SK-N-SH (cell line): ENCODE data around the gene LRRC8E. TPM values are rescaled to one million over a fixed set of nuclear protein-coding genes. Genes with fewer than 3 reads are reported as not detected.

Experiments used
- CTCF ChIA-PET: fragments of 300-600, 350-600 bp; formaldehyde crosslinking; extraction: SDS; loops from one replicate; lab custom pipeline; 2021; lab: Yijun Ruan, JAX
- POLR2A ChIA-PET: fragments of 350-600 bp; sonication (Branson Sonifier 250); formaldehyde crosslinking; extraction: SDS; loops from one replicate; lab custom pipeline; 2020; ENCODE audit warnings: antibody characterized with exemption, inconsistent platforms; lab: Yijun Ruan, JAX
- DNase-seq: peaks from one replicate; pipeline ENCODE4 v3.0.0; 2012
- H2AFZ ChIP-seq: fragments of 200-600 bp; sonication (generic); 2 replicates; pipeline ENCODE4 v1.8.1; 2016; ENCODE audit warnings: antibody characterized with exemption, mild to moderate bottlenecking, low read depth
- H3F3A ChIP-seq: fragments of 200-600 bp; sonication (generic); replicated peaks from 2 replicates; pipeline ENCODE3; 2016; ENCODE audit warnings: antibody characterized with exemption, mild to moderate bottlenecking; ENCODE audit not compliant: insufficient read depth
- H3K27ac ChIP-seq, 2 experiments: fragments of 200-500 bp in 1 of 2; fragments of 200-600 bp in 1 of 2; sonication (Bioruptor generic) in 1 of 2; sonication (generic), shearing (Covaris generic) in 1 of 2; 2 replicates each; pipeline versions ENCODE4 v1.5.1 to v1.6.1; 2014 to 2016; ENCODE audit warnings: low read depth in 2 of 2, inconsistent platforms in 1 of 2, low read length in 1 of 2, mild to moderate bottlenecking in 1 of 2, mixed read lengths in 1 of 2
- H3K27me3 ChIP-seq: fragments of 200-600 bp; sonication (generic), shearing (Covaris generic); 2 replicates; pipeline ENCODE4 v1.6.1; 2016; ENCODE audit warnings: mixed run types; ENCODE audit not compliant: insufficient read depth
- H3K36me3 ChIP-seq, 2 experiments: fragments of 200-500 bp in 1 of 2; fragments of 200-600 bp in 1 of 2; sonication (Bioruptor generic) in 1 of 2; sonication (generic) in 1 of 2; replicated peaks in 1 of 2; 2 replicates each; pipeline versions ENCODE3 to v1.5.1; 2014 to 2016; ENCODE audit warnings: low read length in 1 of 2, mild to moderate bottlenecking in 1 of 2; ENCODE audit not compliant: insufficient read depth in 2 of 2, control insufficient read depth in 1 of 2
- H3K4me1 ChIP-seq, 2 experiments: fragments of 200-500 bp in 1 of 2; fragments of 200-600 bp in 1 of 2; sonication (Bioruptor generic) in 1 of 2; sonication (generic), shearing (Covaris generic) in 1 of 2; 2 replicates each; pipeline versions ENCODE4 v1.5.1 to v1.6.1; 2014 to 2016; ENCODE audit warnings: low read depth in 1 of 2, low read length in 1 of 2, mixed run types in 1 of 2; ENCODE audit not compliant: insufficient read depth in 2 of 2, control insufficient read depth in 1 of 2
- H3K4me2 ChIP-seq: fragments of 200-600 bp; sonication (generic), shearing (Covaris generic); 2 replicates; pipeline ENCODE4 v1.6.1; 2017; ENCODE audit warnings: mixed run types
- H3K4me3 ChIP-seq, 2 experiments: fragments of 200-500 bp in 1 of 2; fragments of 200-600 bp in 1 of 2; sonication (Bioruptor generic) in 1 of 2; sonication (generic), shearing (Covaris generic) in 1 of 2; 2 replicates each; pipeline versions ENCODE4 v1.5.1 to v1.8.1; 2014 to 2016; ENCODE audit warnings: low read depth in 2 of 2, inconsistent platforms in 1 of 2, low read length in 1 of 2, mild to moderate bottlenecking in 1 of 2, mixed read lengths in 1 of 2, moderate library complexity in 1 of 2
- H3K79me2 ChIP-seq: fragments of 200-600 bp; sonication (generic); 2 replicates; pipeline ENCODE4 v1.8.1; 2017; ENCODE audit warnings: mild to moderate bottlenecking; ENCODE audit not compliant: insufficient read depth
- H3K9ac ChIP-seq: fragments of 200-600 bp; sonication (generic); 2 replicates; pipeline ENCODE4 v1.6.1; 2017; ENCODE audit warnings: mixed run types
- H3K9me2 ChIP-seq: fragments of 200-600 bp; sonication (generic); 2 replicates; pipeline ENCODE4 v1.6.1; 2017; ENCODE audit warnings: mixed run types
- H3K9me3 ChIP-seq: fragments of 200-600 bp; sonication (generic); 2 replicates; pipeline ENCODE4 v1.6.1; 2017; ENCODE audit warnings: mixed run types, mild to moderate bottlenecking, moderate library complexity
- H4K20me1 ChIP-seq: fragments of 200-600 bp; sonication (generic); 2 replicates; pipeline ENCODE4 v1.6.1; 2017; ENCODE audit warnings: mild to moderate bottlenecking, mixed run types; ENCODE audit not compliant: insufficient read depth
- CHD2 ChIP-seq: fragments of 150-350 bp; IDR thresholded peaks from 2 replicates; pipeline ENCODE4 v1.6.1; 2018; ENCODE audit warnings: low read length; ENCODE audit not compliant: partially characterized antibody
- EP300 ChIP-seq, 2 experiments: IDR thresholded peaks; 2 replicates each; pipeline versions ENCODE4 v1.4.0 to v1.6.1; 2012; ENCODE audit warnings: borderline replicate concordance in 1 of 2, low read depth in 1 of 2, low read length in 1 of 2
- FOXJ3 ChIP-seq: sonication (generic); formaldehyde crosslinking; IDR thresholded peaks from 2 replicates; pipeline ENCODE4 v1.5.1; 2020; ENCODE audit warnings: mild to moderate bottlenecking, missing genetic modification reagents
- FOXM1 ChIP-seq: IDR thresholded peaks from 2 replicates; pipeline ENCODE4 v1.4.0; 2012; ENCODE audit warnings: low read depth, mild to moderate bottlenecking
- GABPA ChIP-seq: IDR thresholded peaks from 2 replicates; pipeline ENCODE4 v1.4.0; 2012; ENCODE audit warnings: low read depth, mild to moderate bottlenecking
- JUND ChIP-seq: IDR thresholded peaks from 2 replicates; pipeline ENCODE4 v1.4.0; 2012
- NFIC ChIP-seq: IDR thresholded peaks from 2 replicates; pipeline ENCODE4 v1.4.0; 2012; ENCODE audit warnings: borderline replicate concordance
- RFX5 ChIP-seq: IDR thresholded peaks from 2 replicates; pipeline ENCODE4 v1.6.1; 2012; ENCODE audit warnings: mild to moderate bottlenecking, improper control_type of control experiment, low read length
- SMC3 ChIP-seq: IDR thresholded peaks from 2 replicates; pipeline ENCODE4 v1.6.1; 2012; ENCODE audit warnings: low read depth, low read length, improper control_type of control experiment
- TEAD4 ChIP-seq: IDR thresholded peaks from 2 replicates; pipeline ENCODE4 v1.4.0; 2012; ENCODE audit warnings: mild to moderate bottlenecking, borderline replicate concordance; ENCODE audit not compliant: insufficient read depth
- WGBS: methylation state at CpG from one replicate; pipeline ENCODE4 v1.1.6; 2017; ENCODE audit warnings: low lambda C conversion rate; 5-methylcytosine and 5-hydroxymethylcytosine counted together
- polyA plus RNA-seq, 3 experiments: library from polyadenylated mRNA; depleted of rRNA; stranded (reverse); fragments of >200 nt; gene quantifications; 2 replicates each; pipeline ENCODE4 v1.2.3, GENCODE V29; 2012
- TF ChIP-seq, protein P1 (sequence below): IDR thresholded peaks from 2 replicates; pipeline ENCODE4 v1.4.0; 2012; ENCODE audit warnings: low read depth, borderline replicate concordance
- TF ChIP-seq, protein P2 (sequence below): fragments of 150-350 bp; IDR thresholded peaks from 2 replicates; pipeline ENCODE4 v1.6.1; 2017; ENCODE audit warnings: antibody characterized with exemption, low read length, low read depth, borderline replicate concordance

Gene LRRC8E
- polyA plus RNA-seq, 1 of the 3 experiments (the other 2 are of a cell fraction): 0.02 TPM

DNA sequence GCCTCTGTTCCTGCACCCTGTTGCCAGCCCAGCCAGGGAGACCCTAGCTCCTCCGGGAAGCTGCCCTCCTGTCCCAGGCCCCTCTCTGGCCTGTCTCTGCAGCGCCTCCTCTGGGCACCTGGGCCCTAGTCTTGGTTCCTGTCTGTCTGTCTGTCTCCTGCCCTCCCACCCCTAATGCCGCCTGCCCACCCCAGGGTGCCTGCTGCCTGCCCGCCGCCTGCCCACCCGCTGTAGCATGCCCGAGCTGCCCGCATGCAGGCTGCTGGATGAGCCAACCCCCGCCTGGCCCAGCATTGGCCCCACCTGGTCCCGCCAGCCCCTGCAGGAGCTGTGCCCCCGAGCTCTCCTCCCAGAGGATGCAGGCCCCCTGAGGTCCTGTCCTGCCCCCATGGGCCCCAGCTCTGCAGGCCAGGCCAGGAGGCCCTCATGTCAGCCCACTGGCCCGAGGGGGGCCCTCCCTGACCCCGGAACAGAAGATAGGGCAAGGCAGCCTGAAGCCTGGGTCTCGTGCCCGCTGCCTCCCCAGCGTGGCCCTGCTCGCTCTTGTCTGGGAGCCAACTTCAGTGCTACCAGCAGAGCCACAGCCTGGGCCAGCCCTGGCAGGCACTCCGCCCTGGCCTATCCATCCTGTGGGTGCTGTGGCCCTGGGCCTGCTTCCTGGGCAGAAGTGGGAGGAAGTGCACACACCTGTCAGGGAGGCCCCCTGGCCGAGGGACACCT is 20.6 kb downstream of the LRRC8E start (continued):
- TF ChIP-seq FOXM1: no peak
- TF ChIP-seq, protein P1, sequence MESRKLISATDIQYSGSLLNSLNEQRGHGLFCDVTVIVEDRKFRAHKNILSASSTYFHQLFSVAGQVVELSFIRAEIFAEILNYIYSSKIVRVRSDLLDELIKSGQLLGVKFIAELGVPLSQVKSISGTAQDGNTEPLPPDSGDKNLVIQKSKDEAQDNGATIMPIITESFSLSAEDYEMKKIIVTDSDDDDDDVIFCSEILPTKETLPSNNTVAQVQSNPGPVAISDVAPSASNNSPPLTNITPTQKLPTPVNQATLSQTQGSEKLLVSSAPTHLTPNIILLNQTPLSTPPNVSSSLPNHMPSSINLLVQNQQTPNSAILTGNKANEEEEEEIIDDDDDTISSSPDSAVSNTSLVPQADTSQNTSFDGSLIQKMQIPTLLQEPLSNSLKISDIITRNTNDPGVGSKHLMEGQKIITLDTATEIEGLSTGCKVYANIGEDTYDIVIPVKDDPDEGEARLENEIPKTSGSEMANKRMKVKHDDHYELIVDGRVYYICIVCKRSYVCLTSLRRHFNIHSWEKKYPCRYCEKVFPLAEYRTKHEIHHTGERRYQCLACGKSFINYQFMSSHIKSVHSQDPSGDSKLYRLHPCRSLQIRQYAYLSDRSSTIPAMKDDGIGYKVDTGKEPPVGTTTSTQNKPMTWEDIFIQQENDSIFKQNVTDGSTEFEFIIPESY: no peak
- TF ChIP-seq, protein P2, sequence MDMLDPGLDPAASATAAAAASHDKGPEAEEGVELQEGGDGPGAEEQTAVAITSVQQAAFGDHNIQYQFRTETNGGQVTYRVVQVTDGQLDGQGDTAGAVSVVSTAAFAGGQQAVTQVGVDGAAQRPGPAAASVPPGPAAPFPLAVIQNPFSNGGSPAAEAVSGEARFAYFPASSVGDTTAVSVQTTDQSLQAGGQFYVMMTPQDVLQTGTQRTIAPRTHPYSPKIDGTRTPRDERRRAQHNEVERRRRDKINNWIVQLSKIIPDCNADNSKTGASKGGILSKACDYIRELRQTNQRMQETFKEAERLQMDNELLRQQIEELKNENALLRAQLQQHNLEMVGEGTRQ: no peak
- TF ChIP-seq TEAD4: no peak
- no peak for TF ChIP-seq EP300 (IDR thresholded peaks at IDR 0.05; ENCODE audit: borderline replicate concordance in 1 of 2, low read depth in 1 of 2, low read length in 1 of 2)
- TF ChIP-seq RFX5: no peak
- no peak for TF ChIP-seq CHD2

DNA sequence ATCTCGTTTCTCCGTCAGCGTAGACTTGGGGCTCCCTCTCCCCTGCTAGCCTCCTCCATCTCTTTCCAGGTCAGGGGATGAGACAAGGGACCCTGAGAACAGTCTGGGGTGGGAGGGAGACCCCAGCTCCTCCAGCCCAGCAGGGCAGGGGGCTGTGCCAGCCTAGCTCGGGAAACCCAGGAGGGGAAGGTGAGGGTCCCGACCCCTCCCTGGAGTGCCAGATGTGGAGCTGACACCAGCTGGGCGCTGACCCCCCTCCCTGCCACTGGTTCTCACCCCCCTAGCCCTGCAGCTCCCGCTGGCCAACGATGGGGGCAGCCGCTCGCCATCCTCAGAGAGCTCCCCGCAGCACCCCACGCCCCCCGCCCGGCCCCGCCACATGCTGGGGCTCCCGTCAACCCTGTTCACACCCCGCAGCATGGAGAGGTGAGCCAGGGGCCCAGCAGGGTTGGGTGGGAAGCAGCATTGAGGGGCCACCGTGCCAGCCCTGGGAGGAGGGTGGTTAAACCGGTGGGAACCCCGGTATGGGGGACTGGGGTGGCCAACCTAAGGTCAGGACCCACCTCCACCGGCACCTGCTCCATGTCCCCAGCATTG is 21.3 kb downstream of the LRRC8E start:
- no peak for DNase-seq
- H3F3A ChIP-seq: peaks cover 6% of the 10 kb centered on the region
- H3K4me3 ChIP-seq: no peak overlapping the region
- H3K9ac ChIP-seq: no peak overlapping the region
- H2AFZ ChIP-seq: no peak overlapping the region
- no peak overlapping the region for H3K27ac ChIP-seq
- peaks cover 3 to 35% of the 10 kb centered on the region in 2 experiments for H3K36me3 ChIP-seq
- 90% methylated on average over 5 of the region's 21 CpGs for WGBS
- POLR2A ChIA-PET: no interaction called here
- no peak overlapping the region for H3K4me2 ChIP-seq
- CTCF ChIA-PET: interaction anchor here (1.6 to 1.7 kb wide), 2 partner anchors 8 to 57 kb away, joined by 4 to 5 read pairs; no protein-coding TSS in a partner anchor
- H3K9me3 ChIP-seq: no peaks in the 10 kb centered on the region
- H3K9me2 ChIP-seq: no peaks in the 10 kb centered on the region
- no peaks in the 10 kb centered on the region for H3K27me3 ChIP-seq
- H3K79me2 ChIP-seq: peaks cover 38% of the 10 kb centered on the region
- no peak for TF ChIP-seq TEAD4
- TF ChIP-seq EP300 (IDR thresholded peaks at IDR 0.05; ENCODE audit: borderline replicate concordance in 1 of 2, low read depth in 1 of 2, low read length in 1 of 2): no peak
- no peak for TF ChIP-seq FOXJ3 (CRISPR knock-in tag)
- no peak for TF ChIP-seq NFIC
- TF ChIP-seq, protein P2: no peak
- TF ChIP-seq SMC3: no peak
- no peak for TF ChIP-seq JUND
- no peak for TF ChIP-seq GABPA
- TF ChIP-seq, all 33 proteins: peak for 0
- Histone ChIP-seq H4K20me1 (peaks cover 34% of the 10 kb centered on the region), H3K4me1 (peaks cover 0 to 9% of the 10 kb centered on the region in 2 experiments; a peak in 2 of 4 replicates)
